Thyroid gland (tissue), 4 donors: ENCODE results near the gene XYLT2.

ENCODE experiments used
- CTCF ChIP-seq, 6 experiments: fragments of 200-600 bp in 3 of 6; fragments of 450-650 bp in 3 of 6; sonication (generic) in 3 of 6; IDR thresholded peaks; one replicate each; pipeline ENCODE4 v1.5.1; 2016 to 2019; ENCODE audit warnings: antibody characterized with exemption in 6 of 6, mild to moderate bottlenecking in 2 of 6, inconsistent platforms in 1 of 6, moderate library complexity in 1 of 6
- POLR2A ChIP-seq, 2 donors: fragments of 450-650 bp; IDR thresholded peaks; one replicate each; pipeline ENCODE4 v1.6.1; 2017; ENCODE audit warnings: antibody characterized with exemption in 2 of 2, mild to moderate bottlenecking in 2 of 2, moderate library complexity in 1 of 2

GRCh38 chr17:50356418-50356817 is 10.5 kb downstream of the XYLT2 start:
- TF ChIP-seq POLR2A (IDR thresholded peaks at IDR 0.05) (no peak), CTCF (IDR thresholded peaks at IDR 0.05) (no peak)
